Keratinocyte (primary cell): ENCODE data around the gene HPCAL1. TPM values are rescaled to one million over a fixed set of nuclear protein-coding genes. Genes with fewer than 3 reads are reported as not detected.
A peak's percentile ranks its signal among the peaks of the same experiment; 100 is the strongest.

Experiments
- DNase-seq: peaks from one replicate; pipeline ENCODE4 v3.0.0-alpha.2; 2011; ENCODE audit warnings: low read depth, missing footprints, low spot score
- FAIRE-seq: peaks from 2 replicates; lab custom pipeline; 2011; peaks lifted over from hg19 to GRCh38; lab: Jason Lieb, UNC
- H2AFZ ChIP-seq: 2 replicates; pipeline ENCODE4 v1.6.0; 2012; ENCODE audit warnings: low read length, control low read depth, inconsistent platforms; ENCODE audit not compliant: control insufficient read depth
- H3K27ac ChIP-seq: 2 replicates; pipeline ENCODE4 v1.5.1; 2011; ENCODE audit warnings: low read length; ENCODE audit not compliant: control insufficient read depth, insufficient read depth
- H3K27me3 ChIP-seq: 3 replicates; pipeline ENCODE4 v1.6.0; 2011; ENCODE audit warnings: low read length; ENCODE audit not compliant: control insufficient read depth, insufficient read depth; ENCODE audit errors: extremely low read depth
- H3K36me3 ChIP-seq, 2 experiments: 2 replicates in 1 of 2; 3 replicates in 1 of 2; pipeline ENCODE4 v1.5.1; 2011; ENCODE audit warnings: low read length in 2 of 2, mild to moderate bottlenecking in 1 of 2; ENCODE audit not compliant: control insufficient read depth in 2 of 2, insufficient read depth in 2 of 2; ENCODE audit errors: extremely low read depth in 1 of 2
- H3K4me1 ChIP-seq: 3 replicates; pipeline ENCODE4 v1.5.1; 2011; ENCODE audit warnings: low read length; ENCODE audit not compliant: control insufficient read depth, insufficient read depth; ENCODE audit errors: extremely low read depth
- H3K4me2 ChIP-seq: 3 replicates; pipeline ENCODE4 v1.6.0; 2011; ENCODE audit warnings: low read depth, low read length; ENCODE audit not compliant: control insufficient read depth, insufficient read depth; ENCODE audit errors: extremely low read depth
- H3K4me3 ChIP-seq, 3 experiments: fragments of 200-600 bp in 1 of 3; sonication (generic) in 1 of 3; 2 replicates in 2 of 3; 3 replicates in 1 of 3; pipeline ENCODE4 v1.5.1; 2011 to 2016; ENCODE audit warnings: low read length in 3 of 3, mild to moderate bottlenecking in 3 of 3, control low read depth in 2 of 3, inconsistent platforms in 1 of 3, low read depth in 1 of 3, mixed read lengths in 1 of 3, mixed run types in 1 of 3, moderate library complexity in 1 of 3; ENCODE audit not compliant: control insufficient read depth in 2 of 3, insufficient read depth in 2 of 3; ENCODE audit errors: extremely low read depth in 1 of 3
- H3K79me2 ChIP-seq: 2 replicates; pipeline ENCODE4 v1.6.0; 2012; ENCODE audit warnings: low read length; ENCODE audit not compliant: control insufficient read depth, insufficient read depth
- H3K9ac ChIP-seq: 3 replicates; pipeline ENCODE4 v1.6.0; 2011; ENCODE audit warnings: low read length; ENCODE audit not compliant: control insufficient read depth, insufficient read depth; ENCODE audit errors: extremely low read depth
- H3K9me1 ChIP-seq: 3 replicates; pipeline ENCODE4 v1.6.0; 2011; ENCODE audit warnings: low read length; ENCODE audit not compliant: control insufficient read depth, insufficient read depth; ENCODE audit errors: extremely low read depth
- H3K9me3 ChIP-seq: 2 replicates; pipeline ENCODE4 v1.5.1; 2012; ENCODE audit warnings: low read depth, low read length; ENCODE audit not compliant: control insufficient read depth
- H4K20me1 ChIP-seq: 3 replicates; pipeline ENCODE4 v1.6.0; 2011; ENCODE audit warnings: low read length; ENCODE audit not compliant: control insufficient read depth, insufficient read depth; ENCODE audit errors: extremely low read depth
- EZH2 ChIP-seq: IDR thresholded peaks from one replicate; pipeline ENCODE4 v1.6.1; 2012; ENCODE audit warnings: inconsistent platforms, mild to moderate bottlenecking, low read length, moderate library complexity
- dilution Hi-C: fragments of 300-500 bp; cut with MboI; formaldehyde crosslinking; loops from one replicate; pipeline ENCODE4 v1.7.0; 2020; ENCODE audit warnings: low sequenced_read_pairs; ENCODE audit not compliant: extremely low pct_ligation_motif_present
- polyA plus RNA-seq, 5 experiments: library from polyadenylated mRNA; depleted of rRNA in 3 of 5; stranded (reverse) in 3 of 5; stranded (forward) in 1 of 5; unstranded in 1 of 5; fragments of >200 nt; gene quantifications; 1 replicate in 1 of 5; 2 replicates in 3 of 5; 3 replicates in 1 of 5; pipeline versions ENCODE4 v1.2.1 to v1.2.3, GENCODE V29; 2011 to 2012; ENCODE audit warnings: missing spikeins in 2 of 5, low read depth in 1 of 5, low replicate concordance in 1 of 5
- TF ChIP-seq, protein P1 (sequence below), 3 experiments: IDR thresholded peaks in 1 of 3; conservative IDR thresholded peaks in 1 of 3; optimal IDR thresholded peaks in 1 of 3; 2 replicates in 2 of 3; 3 replicates in 1 of 3; pipeline versions ENCODE3 to v1.5.1; 2011; ENCODE audit warnings: low read length in 3 of 3, mild to moderate bottlenecking in 3 of 3, moderate library complexity in 2 of 3, control low read depth in 1 of 3, inconsistent platforms in 1 of 3; ENCODE audit not compliant: insufficient read depth in 2 of 3; ENCODE audit errors: extremely low read depth in 1 of 3

HPCAL1 gene
- polyA plus RNA-seq, 1 donor (not counting 4 experiments of a cell fraction or from before 2014, with no cell fraction given) = 18.0 TPM

- Histone ChIP-seq H3K36me3 (peaks cover 28 to 52% of the 10 kb centered on the region in 2 experiments), H3K9me1 (no peaks in the 10 kb centered on the region), H2AFZ (no peak overlapping the region), H3K79me2 (no peaks in the 10 kb centered on the region), H3K4me3 (no peak overlapping the region), H3K27ac (no peak overlapping the region), H3K9ac (no peak overlapping the region), H4K20me1 (peaks cover 7% of the 10 kb centered on the region), H3K27me3 (no peaks in the 10 kb centered on the region), H3K9me3 (no peaks in the 10 kb centered on the region), H3K4me1 (no peaks in the 10 kb centered on the region), H3K4me2 (no peak overlapping the region)
- dilution Hi-C loops = no loop called here
- TF ChIP-seq EZH2 = no peak
- TF ChIP-seq, protein P1, sequence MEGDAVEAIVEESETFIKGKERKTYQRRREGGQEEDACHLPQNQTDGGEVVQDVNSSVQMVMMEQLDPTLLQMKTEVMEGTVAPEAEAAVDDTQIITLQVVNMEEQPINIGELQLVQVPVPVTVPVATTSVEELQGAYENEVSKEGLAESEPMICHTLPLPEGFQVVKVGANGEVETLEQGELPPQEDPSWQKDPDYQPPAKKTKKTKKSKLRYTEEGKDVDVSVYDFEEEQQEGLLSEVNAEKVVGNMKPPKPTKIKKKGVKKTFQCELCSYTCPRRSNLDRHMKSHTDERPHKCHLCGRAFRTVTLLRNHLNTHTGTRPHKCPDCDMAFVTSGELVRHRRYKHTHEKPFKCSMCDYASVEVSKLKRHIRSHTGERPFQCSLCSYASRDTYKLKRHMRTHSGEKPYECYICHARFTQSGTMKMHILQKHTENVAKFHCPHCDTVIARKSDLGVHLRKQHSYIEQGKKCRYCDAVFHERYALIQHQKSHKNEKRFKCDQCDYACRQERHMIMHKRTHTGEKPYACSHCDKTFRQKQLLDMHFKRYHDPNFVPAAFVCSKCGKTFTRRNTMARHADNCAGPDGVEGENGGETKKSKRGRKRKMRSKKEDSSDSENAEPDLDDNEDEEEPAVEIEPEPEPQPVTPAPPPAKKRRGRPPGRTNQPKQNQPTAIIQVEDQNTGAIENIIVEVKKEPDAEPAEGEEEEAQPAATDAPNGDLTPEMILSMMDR (optimal IDR thresholded peaks at IDR 0.05 in 1 of 3, IDR thresholded peaks at IDR 0.05 in 1 of 3, conservative IDR thresholded peaks at IDR 0.05 in 1 of 3; ENCODE audit: extremely low read depth in 1 of 3, insufficient read depth in 2 of 3, low read length in 3 of 3) = peak in 1 of 3 experiments; percentile 7
- DNase-seq (no peak), FAIRE-seq (no peak)
Observed at GRCh38 chr2:10439185-10439879, 136.6 kb downstream of the HPCAL1 start.

GRCh38 chr2:10439971-10440370, 137.3 kb downstream of the HPCAL1 start:
- DNase-seq (no peak), FAIRE-seq (no peak)
- Histone ChIP-seq H3K4me3 (no peak overlapping the region), H3K9me3 (no peaks in the 10 kb centered on the region), H3K27me3 (no peaks in the 10 kb centered on the region), H3K4me1 (no peaks in the 10 kb centered on the region), H3K9me1 (no peaks in the 10 kb centered on the region), H2AFZ (no peak overlapping the region), H3K36me3 (peaks cover 33 to 58% of the 10 kb centered on the region in 2 experiments), H3K9ac (no peak overlapping the region), H3K27ac (no peak overlapping the region), H4K20me1 (peaks cover 13% of the 10 kb centered on the region), H3K4me2 (no peak overlapping the region), H3K79me2 (no peaks in the 10 kb centered on the region)
- TF ChIP-seq, protein P1 (optimal IDR thresholded peaks at IDR 0.05 in 1 of 3, IDR thresholded peaks at IDR 0.05 in 1 of 3, conservative IDR thresholded peaks at IDR 0.05 in 1 of 3; ENCODE audit: extremely low read depth in 1 of 3, insufficient read depth in 2 of 3, low read length in 3 of 3) = no peak
- no peak for TF ChIP-seq EZH2
- dilution Hi-C loops = no loop called here
